Measurements from ENCODE around the gene TLR2. TPM values are rescaled to one million over a fixed set of nuclear protein-coding genes. Genes with fewer than 3 reads are reported as not detected.

TLR2 gene
- total and polyA plus RNA-seq, 10 of the 15 experiments (the other 5 are each of a cell fraction or from before 2014, with no cell fraction given): under 0.01 to 0.19 (median 0.06) TPM; not detected in 4

DNA sequence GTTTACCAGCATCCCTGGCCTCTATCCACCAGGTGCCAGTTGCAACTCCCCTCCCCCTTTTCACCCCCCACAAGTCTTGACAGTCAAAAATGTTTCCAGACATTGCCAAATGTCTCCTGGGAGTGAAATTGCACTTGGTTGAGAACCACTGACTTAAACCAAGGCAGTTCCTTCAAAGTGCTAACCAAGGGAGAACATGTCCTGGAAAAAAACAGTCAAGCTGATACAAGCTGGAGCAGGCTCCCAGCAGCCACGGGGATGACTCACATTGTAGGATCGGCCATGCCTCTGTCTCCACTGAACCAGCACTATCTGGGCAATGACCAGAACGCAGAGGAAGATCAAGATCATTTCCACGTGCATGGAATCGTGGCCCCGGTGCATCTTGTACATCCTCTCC lies 64.3 kb downstream of the TLR2 start (continued):
- no peak for TF ChIP-seq HCFC1 (IDR thresholded peaks at IDR 0.05; ENCODE audit: low read length)
- TF ChIP-seq EED (IDR thresholded peaks at IDR 0.05; ENCODE audit: low read depth): no peak
- no peak for TF ChIP-seq PAX8 (IDR thresholded peaks at IDR 0.05)

- no TSS peak for BruUV-seq (replicated peaks)
- peak; percentile 67; the same call in 1 of the 2 replicates for TF ChIP-seq SMC3 (IDR thresholded peaks at IDR 0.05; ENCODE audit: borderline replicate concordance, low read length)
- TF ChIP-seq CHD2 (IDR thresholded peaks at IDR 0.05; ENCODE audit: borderline replicate concordance, low read depth, low read length): no peak
- TF ChIP-seq IKZF1 (conservative IDR thresholded peaks at IDR 0.05): no peak
- TF ChIP-seq, protein P1, sequence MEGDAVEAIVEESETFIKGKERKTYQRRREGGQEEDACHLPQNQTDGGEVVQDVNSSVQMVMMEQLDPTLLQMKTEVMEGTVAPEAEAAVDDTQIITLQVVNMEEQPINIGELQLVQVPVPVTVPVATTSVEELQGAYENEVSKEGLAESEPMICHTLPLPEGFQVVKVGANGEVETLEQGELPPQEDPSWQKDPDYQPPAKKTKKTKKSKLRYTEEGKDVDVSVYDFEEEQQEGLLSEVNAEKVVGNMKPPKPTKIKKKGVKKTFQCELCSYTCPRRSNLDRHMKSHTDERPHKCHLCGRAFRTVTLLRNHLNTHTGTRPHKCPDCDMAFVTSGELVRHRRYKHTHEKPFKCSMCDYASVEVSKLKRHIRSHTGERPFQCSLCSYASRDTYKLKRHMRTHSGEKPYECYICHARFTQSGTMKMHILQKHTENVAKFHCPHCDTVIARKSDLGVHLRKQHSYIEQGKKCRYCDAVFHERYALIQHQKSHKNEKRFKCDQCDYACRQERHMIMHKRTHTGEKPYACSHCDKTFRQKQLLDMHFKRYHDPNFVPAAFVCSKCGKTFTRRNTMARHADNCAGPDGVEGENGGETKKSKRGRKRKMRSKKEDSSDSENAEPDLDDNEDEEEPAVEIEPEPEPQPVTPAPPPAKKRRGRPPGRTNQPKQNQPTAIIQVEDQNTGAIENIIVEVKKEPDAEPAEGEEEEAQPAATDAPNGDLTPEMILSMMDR (IDR thresholded peaks at IDR 0.05 in 2 of 3, conservative IDR thresholded peaks at IDR 0.05 in 1 of 3; ENCODE audit: control insufficient read depth in 2 of 3, extremely low read depth in 1 of 3, insufficient read depth in 1 of 3, low read depth in 3 of 3, low read length in 3 of 3): peak; percentile 69 to 81 (median 72)
- TF ChIP-seq YY1 (IDR thresholded peaks at IDR 0.05; ENCODE audit: low read depth, low read length): no peak
- TF ChIP-seq IRF4 (IDR thresholded peaks at IDR 0.05; ENCODE audit: low read depth, low read length): no peak
- TF ChIP-seq POU2F2 (IDR thresholded peaks at IDR 0.05; ENCODE audit: borderline replicate concordance, low read depth, low read length): no peak
- TF ChIP-seq RAD21 (IDR thresholded peaks at IDR 0.05; ENCODE audit: insufficient read depth, low read depth, low read length): peak; percentile 84
- ChIA-PET CTCF (interaction anchor here (0.6 to 4.1 kb wide), 40 partner anchors 8 to 766 kb away, joined by 3 to 31 read pairs (median 3); partner anchors contain the start of gene MND1), RAD21 (ENCODE audit: unreplicated experiment) (interaction anchor here (0.7 to 2.7 kb wide), 9 partner anchors 101 to 902 kb away, joined by 3 to 20 read pairs (median 4); no protein-coding TSS in a partner anchor), SMC1A (ENCODE audit: uncharacterized antibody, unreplicated experiment) (interaction anchor here (0.6 to 2.7 kb wide), 17 partner anchors 9 to 667 kb away, joined by 3 to 18 read pairs (median 5); partner anchors contain the start of gene MND1), POLR2A (no interaction called here)
- DNase-seq (ENCODE audit: low read depth, low spot score) (peak; percentile 31), ATAC-seq (peak; percentile 94), FAIRE-seq (peak; percentile 68)
- no peaks in the 10 kb centered on the region for H3K4me1 ChIP-seq (ENCODE audit: control insufficient read depth, insufficient read depth, low read length)
- no peak overlapping the region for H3K4me2 ChIP-seq (ENCODE audit: control insufficient read depth, insufficient read depth)
- H3K9me3 ChIP-seq (replicated peaks; ENCODE audit: control insufficient read depth, insufficient read depth, low read length): no peaks in the 10 kb centered on the region; the same call in 2 of the 3 replicates
- no peak overlapping the region for H2AFZ ChIP-seq (ENCODE audit: control insufficient read depth, low read depth, low read length)
- no peaks in the 10 kb centered on the region for H4K20me1 ChIP-seq (ENCODE audit: control insufficient read depth, insufficient read depth)
- no peaks in the 10 kb centered on the region for H3K36me3 ChIP-seq (ENCODE audit: control insufficient read depth in 2 of 2, insufficient read depth in 2 of 2, low read length in 1 of 2)
- H3K27me3 ChIP-seq (replicated peaks in 1 of 2; ENCODE audit: control insufficient read depth in 2 of 2, insufficient read depth in 2 of 2, low read length in 1 of 2): no peaks in the 10 kb centered on the region
- intact Hi-C loops (cut with micrococcal nuclease; ENCODE audit: unreplicated experiment) (loop anchor here (1.0 to 5.0 kb wide), 3 partner anchors 101 to 598 kb away; partner anchors contain the start of gene MND1), in situ Hi-C loops (cut with MboI) (no loop called here)
- no peaks in the 10 kb centered on the region for H3K79me2 ChIP-seq (ENCODE audit: control insufficient read depth, insufficient read depth, low read length)
- H3K4me3 ChIP-seq: no peak overlapping the region
- WGBS (ENCODE audit: insufficient coverage, insufficient replicate concordance, low lambda C conversion rate, missing lambda C conversion rate): 25% methylated on average over 5 of the region's 5 CpGs
- no peak overlapping the region for H3K27ac ChIP-seq (ENCODE audit: control insufficient read depth, insufficient read depth)
- no peak overlapping the region for H3K9ac ChIP-seq (ENCODE audit: control insufficient read depth, insufficient read depth, low read length)
Measured at GRCh38 chr4:153750197-153750817, 66.2 kb downstream of the TLR2 start.

All from GM12878 (cell line).